ENCODE data around the gene SLC12A8. TPM values are rescaled to one million over a fixed set of nuclear protein-coding genes. Genes with fewer than 3 reads are reported as not detected.

The SLC12A8 gene
- total RNA-seq, 2 donors from 2014 or later: 0.80 to 0.92 TPM

- intact Hi-C loops (cut with DNase I): loop anchor here in 1 of 2 donors (10.0 kb wide), 1 partner anchor 82 kb away; no protein-coding TSS in a partner anchor
- DNase-seq (no peak), ATAC-seq (peak; percentile 16 to 18)
Measured at GRCh38 chr3:125146626-125147490, 65.7 kb downstream of the SLC12A8 start.

GRCh38 chr3:125145751-125146475, 66.6 kb downstream of the SLC12A8 start:
- DNase-seq: no peak
- intact Hi-C loops (cut with DNase I): loop anchor here in 1 of 2 donors (10.0 kb wide), 1 partner anchor 81 kb away; no protein-coding TSS in a partner anchor
- peak in 1 of 2 donors; percentile 4 for ATAC-seq

- no peak for ATAC-seq
- DNase-seq: no peak
- intact Hi-C loops (cut with DNase I): loop anchor here (5.0 to 10.0 kb wide), 3 partner anchors 80 to 147 kb away; no protein-coding TSS in a partner anchor
Measured at GRCh38 chr3:125144653-125145314, 67.8 kb downstream of the SLC12A8 start.

- ATAC-seq: peak in 1 of 2 donors; percentile 3
- intact Hi-C loops (cut with DNase I): loop anchor here (5.0 to 10.0 kb wide), 3 partner anchors 79 to 147 kb away; no protein-coding TSS in a partner anchor
- DNase-seq: peak; percentile 56
Measured at GRCh38 chr3:125143982-125144652, 68.4 kb downstream of the SLC12A8 start.

- DNase-seq (peak; percentile 72), ATAC-seq (peak in 1 of 2 donors; percentile 8)
- intact Hi-C loops (cut with DNase I): loop anchor here (5.0 to 10.0 kb wide), 3 partner anchors 79 to 146 kb away; no protein-coding TSS in a partner anchor
Measured at GRCh38 chr3:125143538-125143937, 69.0 kb downstream of the SLC12A8 start.

- ATAC-seq (no peak), DNase-seq (no peak)
- intact Hi-C loops (cut with DNase I): loop anchor here (5.0 to 10.0 kb wide), 3 partner anchors 78 to 146 kb away; no protein-coding TSS in a partner anchor
Measured at GRCh38 chr3:125142940-125143339, 69.6 kb downstream of the SLC12A8 start.

GRCh38 chr3:125142420-125142778, 70.1 kb downstream of the SLC12A8 start:
- intact Hi-C loops (cut with DNase I): loop anchor here (5.0 to 10.0 kb wide), 3 partner anchors 78 to 145 kb away; no protein-coding TSS in a partner anchor
- ATAC-seq: no peak
- DNase-seq: no peak

GRCh38 chr3:125141596-125142419, 70.7 kb downstream of the SLC12A8 start:
- peak; percentile 87 for DNase-seq
- intact Hi-C loops (cut with DNase I): loop anchor here (5.0 to 10.0 kb wide), 3 partner anchors 77 to 145 kb away; no protein-coding TSS in a partner anchor
- peak; percentile 69 to 81 for ATAC-seq

GRCh38 chr3:125140818-125141595, 71.5 kb downstream of the SLC12A8 start:
- DNase-seq (no peak), ATAC-seq (no peak)
- intact Hi-C loops (cut with DNase I): loop anchor here (5.0 to 10.0 kb wide), 3 partner anchors 76 to 144 kb away; no protein-coding TSS in a partner anchor

GRCh38 chr3:125140011-125140817, 72.3 kb downstream of the SLC12A8 start:
- peak in 1 of 2 donors; percentile 31 for ATAC-seq
- DNase-seq: no peak
- intact Hi-C loops (cut with DNase I): loop anchor here (5.0 to 10.0 kb wide), 3 partner anchors 75 to 143 kb away; no protein-coding TSS in a partner anchor

GRCh38 chr3:125139386-125139785, 73.2 kb downstream of the SLC12A8 start:
- ATAC-seq: no peak
- intact Hi-C loops (cut with DNase I): no loop called here
- no peak for DNase-seq

GRCh38 chr3:125137358-125138033, 75.1 kb downstream of the SLC12A8 start:
- DNase-seq: no peak
- ATAC-seq: peak in 1 of 2 donors; percentile 33
- intact Hi-C loops (cut with DNase I): no loop called here

- ATAC-seq: no peak
- intact Hi-C loops (cut with DNase I): no loop called here
- no peak for DNase-seq
Measured at GRCh38 chr3:125136966-125137357, 75.6 kb downstream of the SLC12A8 start.

GRCh38 chr3:125136515-125136914, 76.0 kb downstream of the SLC12A8 start:
- intact Hi-C loops (cut with DNase I): no loop called here
- ATAC-seq (no peak), DNase-seq (no peak)

- DNase-seq (no peak), ATAC-seq (no peak)
- intact Hi-C loops (cut with DNase I): no loop called here
Measured at GRCh38 chr3:125134952-125135351, 77.6 kb downstream of the SLC12A8 start.
